ENCODE data around the gene PDLIM5.
"Not testable (repeated sequence)": the region's sequence is repeated elsewhere in the genome, so short reads cannot be mapped to it uniquely, and the experiment has no call there.

Gene PDLIM5

GRCh38 chr4:94551643-94552564 is 100.2 kb downstream of the PDLIM5 start:
- no peak for DNase-seq (ENCODE audit: low read depth in 2 of 2, low spot score in 1 of 2)

- not testable (repeated sequence) for DNase-seq (ENCODE audit: low read depth in 2 of 2, low spot score in 1 of 2)
Measured at GRCh38 chr4:94556047-94556446, 104.3 kb downstream of the PDLIM5 start.

- not testable (repeated sequence) for DNase-seq (ENCODE audit: low read depth in 2 of 2, low spot score in 1 of 2)
Measured at GRCh38 chr4:94557632-94558031, 105.9 kb downstream of the PDLIM5 start.

- no peak for DNase-seq (ENCODE audit: low read depth in 2 of 2, low spot score in 1 of 2)
Measured at GRCh38 chr4:94558392-94558904, 106.7 kb downstream of the PDLIM5 start.

GRCh38 chr4:94559351-94559806 is 107.6 kb downstream of the PDLIM5 start:
- DNase-seq (ENCODE audit: low read depth in 2 of 2, low spot score in 1 of 2), result no peak

GRCh38 chr4:94561249-94562024 is 109.7 kb downstream of the PDLIM5 start:
- no peak for DNase-seq (ENCODE audit: low read depth in 2 of 2, low spot score in 1 of 2)

DNA sequence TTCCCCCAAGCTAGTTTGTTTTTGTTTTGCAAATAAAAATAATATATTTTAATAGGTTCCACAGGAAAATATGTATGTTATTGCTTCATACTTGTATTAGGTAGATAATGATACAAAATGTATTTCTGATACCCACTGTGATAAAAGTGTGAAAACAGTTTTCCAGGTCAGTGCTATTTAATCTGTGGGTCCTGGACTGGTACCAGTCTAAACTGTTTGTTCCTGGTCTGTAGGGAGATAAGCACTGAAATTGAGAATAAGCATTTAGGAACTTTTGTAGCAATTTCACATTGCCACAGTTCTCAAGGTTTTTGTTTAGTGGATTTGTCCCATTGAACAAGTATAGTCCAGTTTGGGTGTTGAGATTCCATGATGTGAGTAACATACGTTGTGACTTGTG is 110.5 kb downstream of the PDLIM5 start:
- no peak for DNase-seq (ENCODE audit: low read depth in 2 of 2, low spot score in 1 of 2)

GRCh38 chr4:94564252-94564651 is 112.5 kb downstream of the PDLIM5 start:
- no peak for DNase-seq (ENCODE audit: low read depth in 2 of 2, low spot score in 1 of 2)

- no peak for DNase-seq (ENCODE audit: low read depth in 2 of 2, low spot score in 1 of 2)
Measured at GRCh38 chr4:94566420-94566819, 114.7 kb downstream of the PDLIM5 start.

- no peak for DNase-seq (ENCODE audit: low read depth in 2 of 2, low spot score in 1 of 2)
Measured at GRCh38 chr4:94567811-94568210, 116.1 kb downstream of the PDLIM5 start.

GRCh38 chr4:94570558-94570957 is 118.8 kb downstream of the PDLIM5 start:
- DNase-seq (ENCODE audit: low read depth in 2 of 2, low spot score in 1 of 2), result no peak

GRCh38 chr4:94571298-94571697 is 119.6 kb downstream of the PDLIM5 start:
- no peak for DNase-seq (ENCODE audit: low read depth in 2 of 2, low spot score in 1 of 2)

DNA sequence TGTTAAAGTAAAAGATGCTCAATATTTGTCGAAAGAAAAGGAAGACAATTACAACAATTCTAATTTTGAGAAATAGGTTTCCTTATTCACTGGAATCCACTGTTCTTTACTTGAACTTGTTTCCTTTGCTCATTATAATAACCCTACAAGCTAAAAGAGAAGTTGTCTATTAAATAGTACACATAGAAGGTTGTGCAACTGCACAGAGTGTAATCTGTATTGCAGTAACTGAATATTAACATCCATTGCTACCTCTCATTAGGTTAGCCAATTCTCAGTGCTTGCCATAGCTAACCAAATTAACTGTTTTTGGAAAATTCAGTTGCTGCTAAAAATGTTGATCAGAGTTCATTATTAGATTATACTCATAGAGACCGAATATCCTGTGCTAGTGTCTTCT is 120.0 kb downstream of the PDLIM5 start:
- no peak for DNase-seq (ENCODE audit: low read depth in 2 of 2, low spot score in 1 of 2)

DNA sequence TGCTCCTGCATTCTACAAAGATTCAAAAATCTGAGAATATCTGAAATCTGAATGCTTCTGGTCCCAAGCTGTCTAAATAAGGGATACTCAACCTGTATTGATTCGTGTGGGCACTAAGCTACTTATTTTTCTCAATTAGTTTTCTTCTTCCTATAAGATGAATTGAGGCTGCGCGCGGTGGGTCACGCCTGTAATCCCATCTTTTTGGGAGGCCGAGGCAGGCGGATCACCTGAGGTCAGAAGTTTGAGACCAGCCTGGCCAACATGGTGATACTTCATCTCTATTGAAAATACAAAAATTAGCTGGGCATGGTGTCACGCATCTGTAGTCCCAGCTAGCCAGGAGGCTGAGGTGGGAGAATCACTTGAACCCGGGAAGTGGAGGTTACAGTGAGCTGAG is 122.3 kb downstream of the PDLIM5 start:
- no peak for DNase-seq (ENCODE audit: low read depth in 2 of 2, low spot score in 1 of 2)

GRCh38 chr4:94574616-94575015 is 122.9 kb downstream of the PDLIM5 start:
- no peak for DNase-seq (ENCODE audit: low read depth in 2 of 2, low spot score in 1 of 2)

- no peak for DNase-seq (ENCODE audit: low read depth in 2 of 2, low spot score in 1 of 2)
Measured at GRCh38 chr4:94575652-94576051, 123.9 kb downstream of the PDLIM5 start.

- DNase-seq (ENCODE audit: low read depth in 2 of 2, low spot score in 1 of 2), result no peak
Measured at GRCh38 chr4:94576210-94576609, 124.5 kb downstream of the PDLIM5 start.

GRCh38 chr4:94577136-94577535 is 125.4 kb downstream of the PDLIM5 start:
- no peak for DNase-seq (ENCODE audit: low read depth in 2 of 2, low spot score in 1 of 2)

DNA sequence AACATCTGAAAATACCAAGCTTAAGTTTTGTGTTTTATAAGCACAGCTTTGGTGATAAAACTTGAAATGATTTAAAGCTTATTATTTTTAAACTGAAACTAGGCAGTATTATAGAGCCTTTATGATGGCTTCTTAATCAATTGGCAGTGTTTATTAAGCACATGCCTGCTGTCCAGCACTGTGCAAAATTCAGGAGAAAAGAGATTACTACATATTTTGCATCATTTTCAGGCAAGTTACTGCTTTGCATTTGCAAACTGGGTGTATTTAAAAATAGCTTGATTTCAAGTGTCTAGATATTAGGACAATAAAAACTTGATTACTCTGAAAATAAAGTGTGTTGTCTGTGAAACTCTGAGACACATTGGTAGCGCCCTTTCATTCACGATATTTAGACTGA is 126.5 kb downstream of the PDLIM5 start:
- DNase-seq (ENCODE audit: low read depth in 2 of 2, low spot score in 1 of 2), result no peak

- no peak for DNase-seq (ENCODE audit: low read depth in 2 of 2, low spot score in 1 of 2)
Measured at GRCh38 chr4:94581766-94582165, 130.0 kb downstream of the PDLIM5 start.

DNA sequence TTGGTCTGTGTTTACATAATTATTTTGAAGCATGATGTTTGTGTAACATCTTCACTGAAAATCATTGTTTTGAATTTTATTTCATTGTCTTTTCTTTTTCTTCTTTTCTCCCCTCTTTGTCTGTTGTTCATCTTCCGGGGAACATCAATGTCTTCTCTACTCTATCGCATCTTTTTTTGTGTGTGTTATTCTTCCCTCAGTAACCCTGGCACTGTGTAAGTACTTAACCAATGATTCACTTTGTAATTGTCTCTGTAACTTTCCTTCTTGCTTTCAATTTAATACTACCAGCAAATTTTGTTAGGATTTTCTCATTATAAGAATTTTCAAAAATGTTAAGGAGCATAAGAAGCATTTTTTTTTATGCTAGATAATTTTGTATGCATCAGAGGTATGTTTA is 130.8 kb downstream of the PDLIM5 start:
- DNase-seq (ENCODE audit: low read depth in 2 of 2, low spot score in 1 of 2), result no peak
